ENCODE results near the gene RPS6KL1.
"Not testable (repeated sequence)": the region's sequence is repeated elsewhere in the genome, so short reads cannot be mapped to it uniquely, and the experiment has no call there.

Gene RPS6KL1

GRCh38 chr14:74934476-74935359 is 11.7 kb upstream of the RPS6KL1 start:
- ChIA-PET CTCF (interaction anchor here (0.6 to 1.0 kb wide), 3 partner anchors 11 to 56 kb away, joined by 4 to 7 read pairs (median 5); partner anchors contain the start of gene PGF), POLR2A (no interaction called here)
- Histone ChIP-seq H3K27ac (ENCODE audit: extremely low read depth, low read depth, low read length) (no peak overlapping the region), H3K36me3 (ENCODE audit: control insufficient read depth in 2 of 2, insufficient read depth in 1 of 2, low read length in 2 of 2) (no peaks in the 10 kb centered on the region), H3K4me3 (ENCODE audit: low read depth, low read length) (no peak overlapping the region), H3K9me3 (ENCODE audit: control insufficient read depth, insufficient read depth, low read depth, low read length) (no peaks in the 10 kb centered on the region), H3K4me1 (ENCODE audit: control insufficient read depth, insufficient read depth, low read length) (no peaks in the 10 kb centered on the region)
- TF ChIP-seq ZNF645 (tag by site-specific recombination; IDR thresholded peaks at IDR 0.05): no peak
- TF ChIP-seq ZNF670 (tag by site-specific recombination; IDR thresholded peaks at IDR 0.05; ENCODE audit: low read depth): no peak
- no peak for TF ChIP-seq MYNN (tag by site-specific recombination; IDR thresholded peaks at IDR 0.05; ENCODE audit: borderline replicate concordance)
- TF ChIP-seq ZNF221 (tag by site-specific recombination; IDR thresholded peaks at IDR 0.05; ENCODE audit: borderline replicate concordance): no peak
- TF ChIP-seq OSR2 (tag by site-specific recombination; IDR thresholded peaks at IDR 0.05): no peak
- TF ChIP-seq ZNF629 (tag by site-specific recombination; IDR thresholded peaks at IDR 0.05): no peak
- no peak for TF ChIP-seq ZSCAN16 (tag by site-specific recombination; IDR thresholded peaks at IDR 0.05)
- TF ChIP-seq ZNF211 (tag by site-specific recombination; IDR thresholded peaks at IDR 0.05; ENCODE audit: low read depth): no peak
- TF ChIP-seq ZNF391 (tag by site-specific recombination; IDR thresholded peaks at IDR 0.05; ENCODE audit: borderline replicate concordance, low read depth): no peak

- no peak overlapping the region for H3K4me3 ChIP-seq (ENCODE audit: low read depth, low read length)
- H3K4me1 ChIP-seq (ENCODE audit: control insufficient read depth, insufficient read depth, low read length): no peaks in the 10 kb centered on the region
- H3K36me3 ChIP-seq (ENCODE audit: control insufficient read depth in 2 of 2, insufficient read depth in 1 of 2, low read length in 2 of 2): no peaks in the 10 kb centered on the region
- POLR2A ChIA-PET: no interaction called here
- TF ChIP-seq ZBTB7A (tag by site-specific recombination; IDR thresholded peaks at IDR 0.05; ENCODE audit: low read depth): no peak
- TF ChIP-seq ZNF211 (tag by site-specific recombination; IDR thresholded peaks at IDR 0.05; ENCODE audit: low read depth): no peak
- no peak for TF ChIP-seq ZNF140 (tag by site-specific recombination; IDR thresholded peaks at IDR 0.05)
- TF ChIP-seq ZNF366 (tag by site-specific recombination; conservative IDR thresholded peaks at IDR 0.05): no peak
- no peak for TF ChIP-seq ZNF558 (tag by site-specific recombination; IDR thresholded peaks at IDR 0.05)
- TF ChIP-seq ZNF26 (tag by site-specific recombination; IDR thresholded peaks at IDR 0.05): no peak
- no peak for TF ChIP-seq ZNF488 (tag by site-specific recombination; IDR thresholded peaks at IDR 0.05)
- no peak for TF ChIP-seq YY1 (tag by site-specific recombination; IDR thresholded peaks at IDR 0.05)
- TF ChIP-seq KLF1 (tag by site-specific recombination; IDR thresholded peaks at IDR 0.05): no peak
- TF ChIP-seq KLF9 (tag by site-specific recombination; IDR thresholded peaks at IDR 0.05; ENCODE audit: low read depth): no peak
- TF ChIP-seq ZNF600 (tag by site-specific recombination; IDR thresholded peaks at IDR 0.05): no peak
- TF ChIP-seq ZNF138 (tag by site-specific recombination; IDR thresholded peaks at IDR 0.05; ENCODE audit: borderline replicate concordance): no peak
- TF ChIP-seq ZNF2 (tag by site-specific recombination; IDR thresholded peaks at IDR 0.05): no peak
- TF ChIP-seq ZNF133 (tag by site-specific recombination; IDR thresholded peaks at IDR 0.05): no peak
- CTCF ChIA-PET: interaction anchor here (0.6 kb wide), 1 partner anchor 56 kb away, joined by 4 read pairs; no protein-coding TSS in a partner anchor
- no peak overlapping the region for H3K27ac ChIP-seq (ENCODE audit: extremely low read depth, low read depth, low read length)
- no peaks in the 10 kb centered on the region for H3K9me3 ChIP-seq (ENCODE audit: control insufficient read depth, insufficient read depth, low read depth, low read length)
Observed at GRCh38 chr14:74934041-74934440, 11.0 kb upstream of the RPS6KL1 start.

GRCh38 chr14:74932936-74933335 is 9.9 kb upstream of the RPS6KL1 start:
- POLR2A ChIA-PET: interaction anchor here (0.5 kb wide), 1 partner anchor 10 kb away, joined by 3 read pairs; the partner anchor contains the start of gene RPS6KL1
- H3K36me3 ChIP-seq (ENCODE audit: control insufficient read depth in 2 of 2, insufficient read depth in 1 of 2, low read length in 2 of 2); CTCF ChIA-PET; H3K27ac ChIP-seq (ENCODE audit: extremely low read depth, low read depth, low read length); H3K4me1 ChIP-seq (ENCODE audit: control insufficient read depth, insufficient read depth, low read length); H3K4me3 ChIP-seq (ENCODE audit: low read depth, low read length); H3K9me3 ChIP-seq (ENCODE audit: control insufficient read depth, insufficient read depth, low read depth, low read length): not testable (repeated sequence)
